GM20000 (cell line): ENCODE results near the gene SALL1.

Source experiments
- DNase-seq: peaks from one replicate; pipeline ENCODE4 v3.0.0; 2012; ENCODE audit warnings: low spot score
- TF ChIP-seq, protein P1 (sequence below): IDR thresholded peaks from 2 replicates; pipeline ENCODE4 v1.5.1; 2012; ENCODE audit warnings: mild to moderate bottlenecking, control low read depth; ENCODE audit errors: extremely low read depth, missing control alignments

The SALL1 gene

DNA sequence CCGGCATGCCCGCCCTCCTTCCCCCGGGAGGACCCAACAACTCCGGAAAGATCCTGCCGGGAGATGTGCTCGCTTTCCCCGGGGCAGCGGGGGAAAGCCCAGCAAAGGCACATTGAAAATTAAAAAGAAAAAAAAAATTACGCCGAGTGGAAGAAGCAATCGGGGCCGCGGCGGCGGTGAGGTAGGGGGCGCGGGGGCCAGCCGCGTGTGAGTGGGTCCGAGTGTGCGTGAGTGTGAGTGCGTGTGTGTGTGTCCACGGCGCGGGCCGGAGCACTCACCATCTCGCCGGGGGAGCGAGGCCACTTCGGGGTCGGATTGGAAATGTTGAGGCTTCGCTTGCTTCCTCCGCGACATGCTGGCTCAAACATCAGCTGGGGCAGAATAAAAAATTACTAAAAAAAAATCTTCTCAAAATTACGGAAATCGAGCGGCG is at the start of gene SALL1:
SALL1 (minus strand) TSS at position 383 of the 433 bp plus-strand sequence; CDS start at position 354, 29 bp downstream.
- DNase-seq: no peak
- TF ChIP-seq, protein P1, sequence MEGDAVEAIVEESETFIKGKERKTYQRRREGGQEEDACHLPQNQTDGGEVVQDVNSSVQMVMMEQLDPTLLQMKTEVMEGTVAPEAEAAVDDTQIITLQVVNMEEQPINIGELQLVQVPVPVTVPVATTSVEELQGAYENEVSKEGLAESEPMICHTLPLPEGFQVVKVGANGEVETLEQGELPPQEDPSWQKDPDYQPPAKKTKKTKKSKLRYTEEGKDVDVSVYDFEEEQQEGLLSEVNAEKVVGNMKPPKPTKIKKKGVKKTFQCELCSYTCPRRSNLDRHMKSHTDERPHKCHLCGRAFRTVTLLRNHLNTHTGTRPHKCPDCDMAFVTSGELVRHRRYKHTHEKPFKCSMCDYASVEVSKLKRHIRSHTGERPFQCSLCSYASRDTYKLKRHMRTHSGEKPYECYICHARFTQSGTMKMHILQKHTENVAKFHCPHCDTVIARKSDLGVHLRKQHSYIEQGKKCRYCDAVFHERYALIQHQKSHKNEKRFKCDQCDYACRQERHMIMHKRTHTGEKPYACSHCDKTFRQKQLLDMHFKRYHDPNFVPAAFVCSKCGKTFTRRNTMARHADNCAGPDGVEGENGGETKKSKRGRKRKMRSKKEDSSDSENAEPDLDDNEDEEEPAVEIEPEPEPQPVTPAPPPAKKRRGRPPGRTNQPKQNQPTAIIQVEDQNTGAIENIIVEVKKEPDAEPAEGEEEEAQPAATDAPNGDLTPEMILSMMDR: no peak

DNA sequence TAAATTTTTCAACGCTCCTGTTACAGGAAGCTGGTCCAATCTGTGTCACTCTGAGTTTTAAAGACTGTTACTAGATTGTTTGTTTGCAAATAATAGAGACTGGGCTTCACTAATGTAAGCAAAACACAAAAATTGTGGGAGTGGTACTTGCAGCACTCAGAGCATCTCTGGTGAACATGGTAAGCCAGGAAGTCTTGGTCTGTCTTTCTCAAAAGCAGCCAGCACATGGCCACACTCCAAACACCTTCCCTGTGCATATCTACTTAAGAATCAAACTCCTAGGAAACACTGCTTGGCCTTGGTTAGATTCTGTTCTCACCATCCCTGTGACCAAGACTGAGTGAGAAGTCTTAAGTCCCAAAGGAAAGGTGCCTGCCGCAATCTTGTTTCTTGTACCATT is 49.7 kb upstream of the SALL1 start:
- DNase-seq: no peak
- TF ChIP-seq, protein P1: no peak

DNA sequence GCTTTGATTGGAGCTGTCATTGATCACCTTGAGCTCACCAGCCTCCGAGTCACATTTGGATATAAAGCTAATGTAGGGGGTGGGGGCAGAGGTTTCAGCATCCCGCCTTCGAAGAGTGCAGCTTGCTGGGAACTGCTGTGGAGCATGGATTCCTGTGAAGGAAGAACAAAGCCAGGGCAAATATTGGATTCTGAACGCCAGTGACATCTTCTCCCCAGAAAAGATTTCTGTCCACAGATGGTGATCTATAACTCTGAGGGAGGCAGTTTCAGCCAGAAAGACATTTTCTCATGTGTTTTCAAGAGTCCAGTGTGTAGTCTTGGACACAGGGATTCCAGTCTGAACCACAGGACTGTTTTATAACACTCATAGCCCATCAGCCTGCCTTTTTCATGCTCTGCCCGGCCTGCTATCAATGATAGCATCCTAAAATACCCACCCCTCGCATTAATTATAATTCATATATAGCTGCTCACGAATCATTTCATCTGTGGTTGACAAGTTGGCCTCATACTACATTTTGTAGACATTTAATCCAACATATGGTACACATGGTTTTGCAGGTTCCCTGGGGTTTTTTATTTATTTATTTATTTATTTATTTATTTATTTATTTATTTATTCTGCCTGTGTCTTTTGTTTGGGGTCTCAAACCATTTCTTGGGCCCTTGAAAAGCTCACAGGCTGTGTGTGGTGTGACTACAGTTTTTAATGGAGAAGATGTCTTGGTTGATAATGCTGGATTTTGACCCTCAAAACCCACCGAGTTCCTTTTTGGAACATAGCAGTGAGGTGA is 47.1 kb upstream of the SALL1 start:
- DNase-seq: no peak
- TF ChIP-seq, protein P1: no peak

DNA sequence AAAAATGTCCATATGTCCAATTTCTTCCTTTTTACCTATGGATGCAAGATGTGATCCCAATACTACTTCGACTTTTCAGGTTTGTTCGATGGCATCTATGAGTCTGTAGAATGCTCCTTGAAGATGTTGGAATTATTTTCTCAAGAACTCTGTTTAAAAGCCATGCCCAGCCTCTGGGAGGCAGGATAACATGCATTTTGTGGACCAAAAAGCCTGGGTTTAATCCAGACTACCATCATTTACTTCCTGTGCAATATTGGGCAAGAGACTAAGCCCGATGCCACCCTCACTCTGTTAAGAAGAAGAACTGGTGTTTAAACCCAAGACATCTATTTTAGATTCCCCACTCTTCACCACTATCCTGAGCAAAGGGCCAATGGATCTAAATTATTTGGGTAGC is 42.8 kb upstream of the SALL1 start:
- TF ChIP-seq, protein P1: no peak
- no peak for DNase-seq

DNA sequence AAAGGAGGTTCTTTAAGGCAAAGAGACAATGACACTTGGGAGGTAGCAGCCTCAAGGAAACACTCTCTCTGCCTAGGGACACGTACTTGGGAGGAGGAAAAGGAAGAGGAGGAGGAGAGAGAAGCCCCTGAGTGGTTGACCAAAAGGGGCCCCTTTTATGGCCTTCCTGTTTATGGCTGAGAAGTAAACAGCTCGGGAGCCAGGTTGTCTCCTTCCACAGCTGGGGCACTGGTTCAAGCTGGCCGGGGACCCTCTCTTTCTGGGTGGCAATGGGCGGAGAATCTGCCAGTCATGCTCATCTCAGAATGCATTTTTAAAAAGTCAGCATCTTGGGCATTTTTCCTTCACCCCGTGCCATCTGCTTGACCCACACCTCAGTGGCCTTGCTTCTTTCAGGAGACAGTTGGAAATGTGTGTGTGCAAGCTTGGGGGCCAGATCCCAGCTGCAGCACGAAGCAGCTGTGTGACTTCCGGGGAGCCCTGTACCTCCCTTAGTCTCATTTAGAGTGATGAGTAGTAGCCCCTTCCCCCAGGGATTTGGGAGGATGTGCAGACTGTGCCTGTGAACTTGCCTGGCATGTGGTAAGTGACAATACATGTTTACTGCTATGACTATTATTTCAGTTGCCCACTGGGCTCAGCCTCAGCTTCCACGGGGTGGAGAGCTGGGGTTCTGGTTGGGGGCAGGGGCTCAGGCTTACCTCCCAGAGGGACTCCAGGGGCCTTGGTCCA is 33.8 kb upstream of the SALL1 start:
- TF ChIP-seq, protein P1: no peak
- no peak for DNase-seq

DNA sequence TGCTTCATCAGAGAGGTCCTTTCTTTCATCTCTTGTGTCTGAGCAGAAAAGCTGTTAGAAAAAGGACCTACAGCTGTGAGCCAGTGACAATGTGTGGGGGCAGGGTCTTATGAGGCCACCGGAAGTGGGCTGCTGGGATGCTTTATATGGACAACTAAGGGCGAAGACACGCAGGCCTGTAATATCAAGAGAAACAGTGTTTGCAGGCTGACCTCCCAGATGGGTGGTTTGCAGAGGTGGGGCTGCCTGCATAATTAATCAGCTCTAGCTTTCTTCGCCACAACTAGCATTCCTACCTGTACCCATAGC is 30.4 kb upstream of the SALL1 start:
- no peak for DNase-seq
- TF ChIP-seq, protein P1: no peak

DNA sequence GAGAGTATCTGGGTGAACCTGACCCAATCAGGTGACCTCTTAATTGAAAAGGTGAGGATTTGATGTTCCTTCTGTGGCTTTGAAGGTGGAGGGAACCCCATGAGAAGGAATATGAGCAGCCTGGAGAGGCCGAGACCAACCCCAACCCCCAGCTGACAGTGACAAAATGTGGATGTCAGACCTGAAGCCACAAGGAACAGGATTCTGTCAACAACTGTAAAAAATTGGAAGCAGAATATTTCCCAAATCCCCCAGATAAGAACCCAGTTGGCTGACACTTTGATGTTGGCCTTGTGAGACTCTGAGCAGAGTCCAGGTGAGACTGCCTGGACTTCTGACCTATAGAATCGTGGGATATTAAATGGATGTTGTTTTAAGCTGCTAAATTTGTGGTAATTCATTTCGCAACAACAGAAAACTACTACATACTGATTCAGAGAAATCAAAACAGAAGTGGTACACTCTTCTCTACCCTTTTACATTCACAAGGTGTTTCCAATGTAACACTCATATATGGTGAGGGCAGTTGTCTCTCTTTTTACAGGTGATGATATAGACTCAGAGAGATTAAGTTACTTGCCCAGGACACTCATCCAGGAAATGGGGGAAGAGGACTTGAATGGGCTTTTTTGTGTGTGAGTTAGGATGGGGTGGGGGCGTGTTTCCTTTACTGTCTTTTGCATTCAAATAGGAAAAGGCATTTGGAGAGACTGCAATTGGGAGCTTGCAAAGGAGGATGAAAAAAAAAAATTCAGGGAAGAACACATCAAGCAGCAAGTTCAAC is 29.8 kb upstream of the SALL1 start:
- TF ChIP-seq, protein P1: no peak

More for the DNA sequence above, 29.8 kb upstream of the SALL1 start:
- no peak for DNase-seq
